Breast epithelium (tissue), 4 donors: ENCODE measurements around the gene G0S2. TPM values are rescaled to one million over a fixed set of nuclear protein-coding genes. Genes with fewer than 3 reads are reported as not detected.

Source experiments
- DNase-seq, 2 donors: peaks; one replicate each; pipeline ENCODE4 v3.0.0-alpha.2; 2019; ENCODE audit warnings: low spot score in 2 of 2
- H3K27ac ChIP-seq, 2 donors: fragments of 200-600 bp; sonication (generic) in 1 of 2; one replicate each; pipeline ENCODE4 v1.5.1; 2016 to 2019; ENCODE audit warnings: mild to moderate bottlenecking in 1 of 2
- H3K27me3 ChIP-seq, 2 donors: fragments of 200-600 bp; sonication (generic) in 1 of 2; one replicate each; pipeline versions ENCODE4 v1.5.1 to v1.6.0; 2017 to 2019; ENCODE audit warnings: control low read depth in 1 of 2, mild to moderate bottlenecking in 1 of 2
- H3K36me3 ChIP-seq: fragments of 200-600 bp; one replicate; pipeline ENCODE4 v1.5.1; 2019
- H3K4me1 ChIP-seq, 2 donors: fragments of 200-600 bp; sonication (generic); one replicate each; pipeline ENCODE4 v1.5.1; 2016 to 2019; ENCODE audit warnings: control low read depth in 1 of 2
- H3K4me3 ChIP-seq, 3 donors: fragments of 200-600 bp; sonication (generic); 1 replicate in 2 of 3; 2 replicates in 1 of 3; pipeline ENCODE4 v1.5.1; 2016 to 2019; ENCODE audit warnings: mild to moderate bottlenecking in 3 of 3, moderate library complexity in 2 of 3
- H3K9me3 ChIP-seq, 2 donors: fragments of 200-600 bp; sonication (generic) in 1 of 2; one replicate each; pipeline ENCODE4 v1.5.1; 2016 to 2019; ENCODE audit warnings: control low read depth in 1 of 2
- CTCF ChIP-seq, 3 donors: fragments of 450-650 bp; IDR thresholded peaks; one replicate each; pipeline ENCODE4 v1.5.1; 2016 to 2017; ENCODE audit warnings: antibody characterized with exemption in 3 of 3, mild to moderate bottlenecking in 3 of 3, moderate library complexity in 3 of 3
- POLR2A ChIP-seq: fragments of 450-650 bp; IDR thresholded peaks from one replicate; pipeline ENCODE4 v1.6.1; 2016; ENCODE audit warnings: antibody characterized with exemption, mild to moderate bottlenecking, moderate library complexity
- POLR2AphosphoS5 ChIP-seq, 3 donors: sonication (generic); formaldehyde crosslinking; IDR thresholded peaks; one replicate each; pipeline ENCODE4 v1.6.1; 2017; ENCODE audit warnings: antibody characterized with exemption in 3 of 3
- intact Hi-C: fragments of 100-400 bp; cut with DNase I; formaldehyde crosslinking; loops from one replicate; pipeline ENCODE4 v1.15.1; 2023; ENCODE audit warnings: low total_unique reads
- total RNA-seq, 3 donors: library from RNA; depleted of rRNA; stranded (reverse); fragments of >200 nt; gene quantifications; one replicate each; pipeline ENCODE4 v1.1.0, GENCODE V29; 2016

G0S2 gene
- total RNA-seq, 3 donors from 2014 or later, result 198 to 1,307 (median 636) TPM

GRCh38 chr1:209633335-209633997 lies 41.7 kb upstream of the G0S2 start:
- intact Hi-C loops, result no loop called here
- Histone ChIP-seq H3K4me1 (no peaks in the 10 kb centered on the region), H3K27me3 (no peaks in the 10 kb centered on the region), H3K4me3 (no peak overlapping the region), H3K9me3 (no peaks in the 10 kb centered on the region), H3K27ac (no peak overlapping the region), H3K36me3 (no peaks in the 10 kb centered on the region)
- TF ChIP-seq POLR2A (no peak), CTCF (IDR thresholded peaks at IDR 0.05) (no peak), POLR2AphosphoS5 (IDR thresholded peaks at IDR 0.05) (no peak)
- no peak for DNase-seq

GRCh38 chr1:209634005-209634737 lies 41.0 kb upstream of the G0S2 start:
- H3K27me3 ChIP-seq, result no peaks in the 10 kb centered on the region
- H3K4me1 ChIP-seq, result no peaks in the 10 kb centered on the region
- H3K27ac ChIP-seq, result no peak overlapping the region
- no peak for DNase-seq
- H3K4me3 ChIP-seq, result no peak overlapping the region
- intact Hi-C loops, result no loop called here
- TF ChIP-seq POLR2AphosphoS5 (IDR thresholded peaks at IDR 0.05) (no peak), CTCF (IDR thresholded peaks at IDR 0.05) (no peak), POLR2A (no peak)
- no peaks in the 10 kb centered on the region for H3K9me3 ChIP-seq
- no peaks in the 10 kb centered on the region for H3K36me3 ChIP-seq

GRCh38 chr1:209635850-209636249 lies 39.4 kb upstream of the G0S2 start:
- Histone ChIP-seq H3K27me3 (no peaks in the 10 kb centered on the region), H3K36me3 (no peaks in the 10 kb centered on the region), H3K4me3 (no peak overlapping the region), H3K9me3 (no peaks in the 10 kb centered on the region), H3K4me1 (no peaks in the 10 kb centered on the region), H3K27ac (no peak overlapping the region)
- TF ChIP-seq POLR2AphosphoS5 (IDR thresholded peaks at IDR 0.05) (no peak), POLR2A (no peak), CTCF (IDR thresholded peaks at IDR 0.05) (no peak)
- intact Hi-C loops, result no loop called here
- DNase-seq, result no peak

GRCh38 chr1:209641832-209642172 lies 33.4 kb upstream of the G0S2 start:
- H3K27me3 ChIP-seq, result no peaks in the 10 kb centered on the region
- peak in 1 of 2 donors; percentile 59 for DNase-seq
- no peaks in the 10 kb centered on the region for H3K36me3 ChIP-seq
- peaks cover 4 to 9% of the 10 kb centered on the region in 2 donors for H3K4me1 ChIP-seq
- TF ChIP-seq POLR2AphosphoS5 (IDR thresholded peaks at IDR 0.05), result no peak
- no peak for TF ChIP-seq CTCF (IDR thresholded peaks at IDR 0.05)
- TF ChIP-seq POLR2A, result no peak
- H3K9me3 ChIP-seq, result no peaks in the 10 kb centered on the region
- peak overlapping the region; percentile 59 to 76 for H3K27ac ChIP-seq
- no peak overlapping the region for H3K4me3 ChIP-seq
- intact Hi-C loops, result no loop called here

GRCh38 chr1:209642816-209643215 lies 32.4 kb upstream of the G0S2 start:
- Histone ChIP-seq H3K4me3 (no peak overlapping the region), H3K36me3 (no peaks in the 10 kb centered on the region), H3K9me3 (no peaks in the 10 kb centered on the region), H3K27me3 (no peaks in the 10 kb centered on the region), H3K27ac (peak overlapping the region; percentile 18 to 23), H3K4me1 (peaks cover 4 to 9% of the 10 kb centered on the region in 2 donors)
- no peak for DNase-seq
- intact Hi-C loops, result no loop called here
- TF ChIP-seq POLR2AphosphoS5 (IDR thresholded peaks at IDR 0.05) (no peak), CTCF (IDR thresholded peaks at IDR 0.05) (no peak), POLR2A (no peak)
